ENCODE measurements around the gene TTN.

TTN gene

GRCh38 chr2:178641498-178641897 lies 165.7 kb downstream of the TTN start:
- no peak for DNase-seq

- DNase-seq, result no peak
Measured at GRCh38 chr2:178635897-178636296, 171.3 kb downstream of the TTN start.

DNA sequence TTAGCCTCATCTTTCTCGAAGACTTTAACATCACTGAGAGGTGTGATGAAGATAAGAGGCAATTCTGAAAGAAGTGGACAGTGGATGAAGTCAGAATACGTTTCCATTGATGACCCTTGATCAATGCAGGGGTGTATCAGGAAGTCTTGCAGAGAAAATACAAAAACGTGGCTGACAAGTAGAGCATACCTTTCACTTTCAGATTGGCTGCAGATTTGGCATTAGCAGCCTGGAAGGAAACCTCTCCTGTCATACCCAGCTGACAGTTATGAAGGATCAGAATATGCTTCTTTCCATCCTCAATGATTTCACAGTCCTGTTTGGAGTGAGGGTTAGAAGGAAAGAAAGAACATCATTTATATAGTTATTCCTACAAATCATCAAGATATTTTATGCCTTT lies 174.5 kb downstream of the TTN start:
- no peak for DNase-seq

GRCh38 chr2:178630581-178630980 lies 176.6 kb downstream of the TTN start:
- DNase-seq, result no peak

- DNase-seq, result no peak
Measured at GRCh38 chr2:178629463-178629862, 177.8 kb downstream of the TTN start.

GRCh38 chr2:178628605-178629004 lies 178.6 kb downstream of the TTN start:
- DNase-seq, result no peak

DNA sequence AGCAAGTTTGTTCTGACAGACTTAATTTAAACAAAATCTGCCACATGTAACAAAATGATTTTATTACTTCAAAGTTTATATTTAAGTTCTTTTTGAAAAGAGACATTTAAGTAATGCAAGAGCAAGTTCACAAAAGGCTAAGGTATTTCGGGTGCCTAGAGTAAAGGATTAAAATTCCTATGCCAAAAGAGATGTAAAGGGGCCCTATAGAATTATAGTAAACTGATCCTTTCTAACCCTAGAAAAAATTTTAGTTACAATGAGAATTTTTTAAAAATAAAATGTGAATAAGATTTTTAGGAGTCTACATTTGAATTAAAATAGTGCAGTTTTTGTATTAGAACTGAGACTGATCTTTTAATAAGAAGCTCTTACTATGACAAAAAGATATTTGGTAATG lies 179.8 kb downstream of the TTN start:
- DNase-seq, result no peak

DNA sequence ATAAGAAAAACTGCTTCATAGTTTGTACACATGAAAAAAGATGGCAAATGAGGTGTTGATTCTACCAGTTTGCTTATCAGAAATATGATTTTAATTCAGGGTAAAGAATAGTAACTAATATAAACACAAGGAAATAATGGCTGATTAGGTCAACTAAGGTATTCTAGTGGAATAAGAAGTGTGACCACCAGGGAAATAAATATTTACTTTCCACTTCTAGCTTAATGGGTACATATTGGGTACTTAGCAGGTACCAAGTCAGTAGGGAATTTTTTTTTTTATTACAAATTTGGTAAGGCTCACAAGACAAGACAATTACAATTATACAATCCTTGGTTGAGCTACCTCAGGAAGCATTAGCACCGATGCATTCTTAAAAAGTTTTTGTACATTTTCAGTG lies 191.3 kb downstream of the TTN start:
- no peak for DNase-seq

DNA sequence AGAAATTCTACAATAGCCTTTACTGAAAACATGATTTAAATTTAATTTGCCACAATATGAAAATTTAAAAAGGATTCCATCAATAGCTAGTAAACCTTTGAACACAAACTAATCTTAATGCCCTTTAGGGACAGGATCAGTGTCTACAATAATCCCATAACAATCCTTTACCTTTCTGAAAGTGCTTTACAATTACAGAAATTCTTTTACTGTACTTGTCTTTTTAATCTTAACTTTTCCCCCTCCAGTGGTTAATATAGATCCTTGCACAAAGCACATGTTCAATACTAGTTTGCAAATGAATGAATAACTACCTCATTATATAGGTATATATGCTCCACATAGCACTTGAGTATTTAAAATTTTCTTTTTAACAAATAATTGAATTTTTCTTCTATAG lies 204.3 kb downstream of the TTN start:
- no peak for DNase-seq

GRCh38 chr2:178592655-178593054 lies 214.6 kb downstream of the TTN start:
- DNase-seq, result no peak

DNA sequence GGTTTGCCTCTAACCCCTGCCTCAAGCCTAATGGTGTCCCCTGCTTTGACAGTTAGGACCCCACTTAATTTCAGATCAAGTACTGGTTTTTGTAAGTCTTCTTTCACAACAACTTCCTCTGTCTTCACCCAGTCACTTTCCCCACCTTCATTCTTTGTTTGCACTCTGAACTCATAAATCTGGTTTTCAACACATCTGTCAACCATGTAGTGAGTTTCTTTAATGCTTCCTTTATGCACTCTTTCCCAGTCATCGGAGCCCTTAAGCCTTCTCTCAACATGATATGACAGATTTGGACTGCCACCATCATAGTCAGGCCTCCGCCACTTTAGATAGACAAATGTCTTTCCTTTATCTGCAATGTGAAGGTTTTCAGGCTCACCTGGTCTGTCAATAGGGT lies 217.9 kb downstream of the TTN start:
- no peak for DNase-seq

- no peak for DNase-seq
Measured at GRCh38 chr2:178584666-178585065, 222.6 kb downstream of the TTN start.

GRCh38 chr2:178579006-178579405 lies 228.2 kb downstream of the TTN start:
- no peak for DNase-seq

DNA sequence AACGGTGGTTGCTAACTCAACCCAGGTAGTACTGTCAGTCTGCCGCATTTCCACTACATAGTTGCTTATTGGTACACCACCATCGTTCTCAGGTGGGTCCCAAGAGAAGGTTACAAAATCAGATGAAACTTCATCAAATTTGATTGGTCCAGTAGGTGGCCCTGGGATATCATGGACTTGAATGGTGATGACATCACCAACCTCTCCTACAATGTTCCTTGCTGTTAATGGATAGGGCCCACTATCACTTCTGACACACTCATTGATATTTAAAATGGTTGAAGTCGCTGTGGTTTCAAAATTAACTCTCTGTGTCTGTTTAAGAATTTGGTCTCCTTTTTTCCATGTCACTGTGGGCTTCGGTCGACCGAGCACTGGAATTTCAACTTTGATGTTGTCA lies 232.4 kb downstream of the TTN start:
- DNase-seq, result no peak

- DNase-seq, result no peak
Measured at GRCh38 chr2:178568227-178568626, 239.0 kb downstream of the TTN start.

DNA sequence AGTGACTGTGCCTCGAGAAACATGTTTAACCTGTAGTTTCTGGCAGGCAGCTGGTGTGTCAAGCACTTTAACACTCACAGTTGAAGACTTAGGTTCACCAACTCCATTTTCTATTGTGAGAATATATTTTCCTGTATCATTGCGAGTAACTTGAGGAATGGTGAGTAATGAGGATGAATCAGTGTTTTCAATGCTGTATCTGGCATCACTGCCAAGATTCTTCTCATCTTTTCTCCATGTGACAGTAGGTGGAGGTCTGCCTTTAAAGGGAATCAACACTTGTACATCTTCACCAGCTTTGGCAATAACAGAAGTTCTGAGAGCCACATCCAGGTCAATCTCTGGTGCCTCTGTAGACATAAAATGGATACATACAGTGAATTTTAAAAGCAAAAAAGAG lies 254.2 kb downstream of the TTN start:
- DNase-seq, result no peak

DNA sequence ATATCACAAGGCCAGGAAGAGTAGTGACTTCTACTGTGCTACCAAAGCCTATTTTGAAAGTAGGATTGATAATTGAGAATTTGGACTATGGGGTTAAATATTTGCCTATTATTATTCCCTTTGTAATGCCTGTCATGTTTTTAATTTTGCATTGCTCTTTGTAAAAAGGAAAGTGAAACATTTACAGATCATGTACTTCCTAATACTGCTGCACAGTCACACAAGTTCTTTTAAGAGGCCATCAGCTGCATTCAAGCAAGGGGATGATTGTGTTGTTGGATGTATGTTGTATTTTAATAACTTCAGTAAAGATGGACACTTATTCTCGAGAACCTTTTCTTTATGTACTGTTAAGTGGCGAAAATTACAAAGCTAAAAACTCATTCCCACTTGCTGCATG lies 256.9 kb downstream of the TTN start:
- no peak for DNase-seq

DNA sequence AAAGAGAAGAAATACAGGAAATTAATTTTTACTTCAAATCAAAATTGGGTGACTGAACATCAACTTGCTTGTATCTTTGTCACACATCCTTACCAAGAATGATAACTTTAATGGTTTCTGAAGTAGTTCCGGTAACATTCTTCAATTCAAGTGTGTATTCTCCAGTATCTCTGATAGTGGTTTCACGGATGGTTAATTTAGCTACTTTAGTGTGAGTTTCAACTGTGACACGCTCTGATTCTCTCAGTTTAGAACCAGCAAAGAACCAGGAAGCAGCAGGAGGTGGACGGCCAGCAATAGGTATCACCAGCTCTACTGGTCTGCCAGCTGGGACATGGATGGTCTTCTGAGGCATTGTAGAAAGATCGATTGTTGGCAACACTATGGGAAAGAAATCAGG lies 264.7 kb downstream of the TTN start:
- no peak for DNase-seq

- no peak for DNase-seq
Measured at GRCh38 chr2:178542161-178542560, 265.1 kb downstream of the TTN start.

DNA sequence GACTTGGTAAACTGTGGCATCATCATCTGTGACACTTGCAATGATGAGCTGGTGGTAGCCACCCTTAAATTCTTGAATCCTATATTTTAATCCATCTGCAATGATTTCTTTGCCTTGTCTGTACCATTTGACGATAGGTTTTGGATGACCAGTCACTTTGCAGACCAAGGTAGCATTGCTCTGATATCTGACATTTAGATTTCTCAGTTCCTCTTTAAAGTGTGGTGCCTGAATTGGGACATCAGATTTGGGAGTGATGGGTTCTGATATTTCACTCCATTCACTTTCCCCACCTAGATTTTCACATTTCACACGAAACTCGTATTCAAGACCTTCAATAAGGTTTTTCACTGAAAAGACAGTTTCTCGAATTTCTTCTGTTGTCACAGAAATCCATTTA lies 271.2 kb downstream of the TTN start:
- no peak for DNase-seq

GRCh38 chr2:178531168-178531567 lies 276.1 kb downstream of the TTN start:
- DNase-seq, result no peak

- no peak for DNase-seq
Measured at GRCh38 chr2:178530625-178531142, 276.5 kb downstream of the TTN start.

GRCh38 chr2:178530131-178530530 lies 277.1 kb downstream of the TTN start:
- no peak for DNase-seq

- DNase-seq, result no peak
Measured at GRCh38 chr2:178529194-178529593, 278.0 kb downstream of the TTN start.

- no peak for DNase-seq
Measured at GRCh38 chr2:178528647-178529046, 278.6 kb downstream of the TTN start.

GRCh38 chr2:178527592-178527991 lies 279.6 kb downstream of the TTN start:
- no peak for DNase-seq
